ENCODE data around the gene ZMAT2.

Gene ZMAT2

GRCh38 chr5:140741967-140742366 is 41.7 kb downstream of the ZMAT2 start:
- TF ChIP-seq, protein P1, sequence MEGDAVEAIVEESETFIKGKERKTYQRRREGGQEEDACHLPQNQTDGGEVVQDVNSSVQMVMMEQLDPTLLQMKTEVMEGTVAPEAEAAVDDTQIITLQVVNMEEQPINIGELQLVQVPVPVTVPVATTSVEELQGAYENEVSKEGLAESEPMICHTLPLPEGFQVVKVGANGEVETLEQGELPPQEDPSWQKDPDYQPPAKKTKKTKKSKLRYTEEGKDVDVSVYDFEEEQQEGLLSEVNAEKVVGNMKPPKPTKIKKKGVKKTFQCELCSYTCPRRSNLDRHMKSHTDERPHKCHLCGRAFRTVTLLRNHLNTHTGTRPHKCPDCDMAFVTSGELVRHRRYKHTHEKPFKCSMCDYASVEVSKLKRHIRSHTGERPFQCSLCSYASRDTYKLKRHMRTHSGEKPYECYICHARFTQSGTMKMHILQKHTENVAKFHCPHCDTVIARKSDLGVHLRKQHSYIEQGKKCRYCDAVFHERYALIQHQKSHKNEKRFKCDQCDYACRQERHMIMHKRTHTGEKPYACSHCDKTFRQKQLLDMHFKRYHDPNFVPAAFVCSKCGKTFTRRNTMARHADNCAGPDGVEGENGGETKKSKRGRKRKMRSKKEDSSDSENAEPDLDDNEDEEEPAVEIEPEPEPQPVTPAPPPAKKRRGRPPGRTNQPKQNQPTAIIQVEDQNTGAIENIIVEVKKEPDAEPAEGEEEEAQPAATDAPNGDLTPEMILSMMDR (IDR thresholded peaks at IDR 0.05; ENCODE audit: insufficient read depth, low read length, missing control alignments), result no peak
- POLR2A ChIA-PET, result no interaction called here
- CTCF ChIA-PET, result no interaction called here
- DNase-seq (ENCODE audit: low read depth, low spot score), result no peak
- no peak overlapping the region for H3K4me3 ChIP-seq (ENCODE audit: low read depth, low read length)

GRCh38 chr5:140753561-140753960 is 53.3 kb downstream of the ZMAT2 start:
- DNase-seq (ENCODE audit: low read depth, low spot score), result no peak
- ChIA-PET POLR2A (no interaction called here), CTCF (no interaction called here)
- TF ChIP-seq, protein P1 (IDR thresholded peaks at IDR 0.05; ENCODE audit: insufficient read depth, low read length, missing control alignments), result no peak
- H3K4me3 ChIP-seq (ENCODE audit: low read depth, low read length), result no peak overlapping the region

Measured in AG04449 (cell line).